Skin of body (tissue), 2 donors: Measurements from ENCODE around the gene KRT32. TPM values are rescaled to one million over a fixed set of nuclear protein-coding genes. Genes with fewer than 3 reads are reported as not detected.

Experiments
- DNase-seq: peaks from one replicate; lab custom pipeline; 2025; lab: John Stamatoyannopoulos, UW
- total RNA-seq: library from RNA; depleted of rRNA; stranded (reverse); fragments of >200 nt; gene quantifications from one replicate; pipeline ENCODE4 v1.2.3, GENCODE V29; 2014

Gene KRT32
- total RNA-seq, 1 donor from 2014 or later = 28.0 TPM

DNA sequence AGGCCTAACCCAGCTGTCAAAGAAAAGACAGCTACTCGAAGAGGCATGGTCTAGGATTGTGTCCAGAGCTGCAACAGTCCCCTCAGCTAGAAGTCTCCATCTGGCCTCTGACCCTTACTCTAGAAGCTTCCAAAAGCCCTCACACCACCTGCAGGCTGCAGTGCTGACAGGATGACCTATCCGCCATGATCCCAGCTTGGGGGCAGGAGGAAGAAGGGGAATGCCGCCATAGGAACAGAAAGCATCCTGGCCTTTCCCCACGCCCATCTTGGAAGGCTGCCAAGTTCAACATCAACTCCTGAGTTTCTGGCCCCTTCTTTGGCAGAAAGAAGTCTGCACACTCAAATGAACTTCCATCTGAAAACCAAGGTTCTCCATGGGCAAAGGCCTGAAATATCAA, 25.6 kb upstream of the KRT32 start:
- no peak for DNase-seq

DNA sequence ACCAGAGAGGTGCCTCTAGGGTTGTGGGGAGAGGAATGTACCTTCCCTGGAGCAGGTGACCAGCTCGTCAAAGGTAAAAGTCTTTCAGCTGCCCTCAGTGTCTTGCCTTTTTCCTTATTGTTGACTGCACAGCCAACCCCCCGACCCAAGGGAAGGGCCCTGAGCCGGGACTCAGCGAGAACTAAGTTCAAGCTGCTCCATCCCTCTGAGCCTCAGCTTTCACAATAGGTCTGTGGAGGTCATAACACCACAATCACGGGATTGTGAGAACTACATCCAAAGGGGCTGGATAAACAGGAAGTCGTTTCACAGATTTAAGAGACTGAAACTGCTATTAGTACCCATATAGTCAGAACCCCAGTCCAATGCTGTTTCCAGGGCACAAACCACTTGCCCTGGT, 25.2 kb upstream of the KRT32 start:
- DNase-seq = no peak

DNA sequence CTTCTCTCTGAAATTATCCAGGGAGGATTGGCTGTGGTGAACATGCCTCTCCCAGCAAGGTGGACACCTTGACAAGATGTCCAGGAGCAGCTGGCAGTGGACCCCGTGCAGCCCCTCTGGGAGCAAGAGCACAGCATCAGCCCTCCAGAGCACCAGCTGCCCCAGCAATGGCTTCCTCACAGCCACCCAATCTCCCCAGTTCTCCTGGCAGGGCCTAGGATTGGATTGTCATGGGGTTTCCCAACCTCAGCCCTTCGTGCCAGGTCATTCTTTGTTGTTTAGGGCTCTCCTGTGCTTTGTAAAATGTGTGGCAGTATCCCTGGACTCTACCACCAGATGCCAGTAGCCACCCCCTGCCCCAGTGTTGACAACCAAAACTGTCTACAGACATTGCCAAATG, 24.3 kb upstream of the KRT32 start:
- no peak for DNase-seq

DNA sequence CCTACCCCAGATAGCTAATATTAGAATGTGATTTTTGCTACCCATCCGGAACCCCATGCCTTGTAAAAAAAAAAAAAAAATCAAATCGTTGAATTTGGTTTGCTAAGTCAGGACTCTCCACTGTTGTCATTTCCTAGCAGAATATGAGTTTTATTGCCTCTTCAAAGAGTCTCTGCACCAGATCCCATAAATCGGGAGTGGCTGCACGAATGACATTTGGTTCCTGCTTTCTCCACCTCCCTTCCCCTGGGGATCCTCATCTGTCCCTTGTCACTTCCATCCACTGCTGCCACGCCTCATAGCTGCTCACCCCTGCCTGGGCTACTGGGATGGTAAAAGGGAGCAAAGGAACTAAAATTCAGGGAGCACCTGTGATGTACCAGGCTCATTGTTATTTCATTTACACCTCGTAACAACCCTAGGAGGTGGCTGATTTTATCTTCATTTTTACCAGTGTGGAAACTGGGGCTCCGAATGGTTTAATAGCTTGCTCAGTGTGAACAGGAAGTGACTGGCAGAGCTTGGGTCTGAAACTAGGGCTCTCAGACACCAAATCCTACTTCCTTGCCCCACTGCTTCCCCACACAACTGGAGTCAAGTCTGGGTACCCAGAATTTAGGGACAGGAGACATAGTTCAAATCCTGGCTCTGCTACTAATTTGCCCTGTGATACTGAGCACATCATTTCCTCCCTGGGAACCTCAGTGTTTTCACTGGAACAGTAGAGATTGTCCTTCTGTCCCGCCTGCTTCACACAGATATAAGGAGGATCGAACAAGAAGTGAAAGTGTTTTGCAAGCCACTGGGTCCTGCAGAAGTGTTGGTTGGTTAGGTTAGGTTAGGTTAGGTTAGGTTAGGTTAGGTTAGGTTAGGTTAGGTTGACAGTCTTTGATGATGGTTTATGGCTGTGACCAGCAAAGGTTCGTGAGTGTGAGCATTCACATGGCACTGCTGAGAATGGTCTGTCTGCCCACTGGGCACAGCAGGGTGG, 23.1 kb upstream of the KRT32 start:
- DNase-seq = no peak

DNA sequence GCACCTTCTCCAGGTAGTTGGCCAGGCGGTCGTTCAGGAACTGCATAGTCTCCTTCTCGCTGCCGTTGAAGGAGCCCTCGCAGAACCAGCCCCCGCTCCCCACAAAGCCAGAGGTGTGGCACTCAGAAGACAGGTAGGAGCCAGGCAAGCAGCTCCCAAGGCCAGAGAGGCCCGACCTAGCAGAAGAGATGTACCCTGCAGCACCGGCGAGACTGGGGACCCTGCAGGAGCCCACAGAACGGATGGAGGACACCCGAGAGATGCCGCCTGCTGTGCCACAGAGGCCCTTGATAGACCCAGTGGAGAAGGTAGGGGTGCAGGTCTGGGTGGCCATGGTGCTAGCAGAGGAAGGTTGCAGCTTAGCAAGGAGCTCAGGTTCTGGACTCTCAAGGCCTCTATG, 22.3 kb upstream of the KRT32 start, which contains the start of gene KRT36:
Gene KRT36, minus strand, starts transcription at position 380 of the 400 bp plus-strand sequence. Its CDS starts 46 bp downstream, at position 334.
- DNase-seq = no peak

DNA sequence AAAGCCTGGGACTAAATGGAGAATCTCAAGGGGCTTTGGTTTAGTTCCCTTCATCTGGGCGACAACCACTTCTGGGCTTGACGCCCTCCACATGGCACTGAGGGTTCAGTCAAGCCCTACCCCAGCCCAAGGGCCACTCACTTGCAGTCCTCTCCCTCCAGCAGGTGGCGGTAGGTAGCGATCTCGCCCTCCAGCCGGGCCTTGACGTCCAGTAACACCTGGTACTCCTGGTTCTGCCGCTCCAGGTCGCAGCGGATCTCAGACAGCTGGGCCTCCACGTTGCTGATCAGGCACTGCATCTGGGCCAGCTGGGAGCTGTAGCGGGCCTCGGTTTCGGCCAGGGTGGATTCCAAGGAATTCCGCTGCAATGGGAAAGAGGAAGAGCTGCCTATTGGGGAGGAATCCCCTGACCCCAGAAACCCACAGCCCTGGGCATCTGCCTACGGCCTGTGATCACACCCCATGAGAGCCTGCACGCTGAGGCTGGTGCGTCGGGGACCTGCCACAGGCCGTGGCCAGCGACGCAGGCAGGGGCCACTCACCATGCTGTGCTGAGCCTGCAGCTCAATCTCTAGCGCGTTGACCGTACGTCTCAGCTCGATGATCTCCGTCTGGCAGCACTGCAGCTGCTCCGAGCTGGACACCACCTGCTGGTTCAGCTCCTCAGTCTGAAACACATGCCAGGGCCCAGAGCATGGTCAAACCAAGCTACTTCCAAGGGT, 19.8 kb upstream of the KRT32 start:
- no peak for DNase-seq

DNA sequence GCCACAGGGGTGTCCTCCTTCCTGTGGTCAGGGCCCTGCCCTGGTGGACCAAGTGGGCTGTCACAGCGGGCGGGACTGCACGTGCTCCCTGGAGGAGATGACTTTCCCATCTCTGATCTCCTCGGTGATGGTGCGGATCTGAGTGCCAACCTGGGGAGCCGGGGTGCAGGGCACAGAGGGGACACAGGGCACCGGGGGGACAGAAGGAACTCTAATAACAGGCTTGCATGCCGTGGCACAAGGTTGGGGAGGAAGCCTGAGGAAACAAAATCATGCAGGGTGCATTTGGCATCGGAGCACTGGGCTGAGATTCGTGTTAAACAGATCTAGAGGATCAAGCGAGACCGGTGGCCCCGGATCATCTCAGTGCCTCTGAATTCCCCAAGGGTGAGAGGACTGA, 19.1 kb upstream of the KRT32 start:
- no peak for DNase-seq

DNA sequence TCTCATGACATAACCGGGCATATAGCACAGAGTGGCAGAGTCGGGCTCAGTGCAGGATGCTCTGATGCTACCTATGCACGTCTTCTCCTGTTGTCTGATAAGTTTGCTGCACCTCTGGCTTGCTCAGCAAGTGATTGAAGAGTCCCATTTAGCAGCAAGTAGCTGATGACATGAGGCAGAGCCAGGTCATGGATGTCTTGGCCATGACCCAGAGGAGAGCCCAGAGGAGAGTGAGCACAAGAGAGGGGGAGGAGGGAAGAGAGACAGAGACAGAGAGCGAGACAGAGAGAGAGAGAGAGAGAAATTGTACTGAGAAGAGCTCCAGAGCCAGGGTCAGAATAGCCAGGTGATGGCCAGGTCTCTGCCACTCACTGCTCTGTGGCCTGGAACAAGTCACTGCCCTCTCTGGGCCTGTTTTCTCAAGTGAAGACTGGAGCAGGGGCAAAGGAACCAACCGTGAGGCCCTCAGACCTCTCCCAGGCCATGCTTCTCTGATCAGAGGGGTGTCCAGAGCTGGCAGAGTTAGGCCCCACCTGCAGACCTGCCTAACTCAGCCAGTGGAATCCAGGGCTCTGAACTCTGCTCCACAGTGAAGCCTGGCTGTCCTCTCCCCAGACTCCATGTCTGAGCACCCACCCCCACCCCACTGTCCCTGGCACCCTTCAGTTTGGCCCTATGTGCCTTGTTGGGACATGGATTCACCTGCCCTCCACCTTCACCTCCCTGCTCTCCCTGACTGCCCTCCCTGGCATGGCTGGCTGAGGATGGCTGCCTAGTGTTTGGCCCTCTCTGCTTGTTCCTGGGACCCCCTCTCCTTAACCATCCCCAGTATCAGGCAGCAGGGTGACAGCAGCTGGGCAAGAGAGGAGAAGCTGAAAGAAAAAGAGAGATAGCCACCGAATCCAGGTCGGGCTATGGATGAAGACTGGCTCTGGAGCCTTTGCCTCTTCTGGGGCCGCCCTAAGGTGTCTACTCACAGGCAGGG, 18.0 kb upstream of the KRT32 start:
- no peak for DNase-seq

DNA sequence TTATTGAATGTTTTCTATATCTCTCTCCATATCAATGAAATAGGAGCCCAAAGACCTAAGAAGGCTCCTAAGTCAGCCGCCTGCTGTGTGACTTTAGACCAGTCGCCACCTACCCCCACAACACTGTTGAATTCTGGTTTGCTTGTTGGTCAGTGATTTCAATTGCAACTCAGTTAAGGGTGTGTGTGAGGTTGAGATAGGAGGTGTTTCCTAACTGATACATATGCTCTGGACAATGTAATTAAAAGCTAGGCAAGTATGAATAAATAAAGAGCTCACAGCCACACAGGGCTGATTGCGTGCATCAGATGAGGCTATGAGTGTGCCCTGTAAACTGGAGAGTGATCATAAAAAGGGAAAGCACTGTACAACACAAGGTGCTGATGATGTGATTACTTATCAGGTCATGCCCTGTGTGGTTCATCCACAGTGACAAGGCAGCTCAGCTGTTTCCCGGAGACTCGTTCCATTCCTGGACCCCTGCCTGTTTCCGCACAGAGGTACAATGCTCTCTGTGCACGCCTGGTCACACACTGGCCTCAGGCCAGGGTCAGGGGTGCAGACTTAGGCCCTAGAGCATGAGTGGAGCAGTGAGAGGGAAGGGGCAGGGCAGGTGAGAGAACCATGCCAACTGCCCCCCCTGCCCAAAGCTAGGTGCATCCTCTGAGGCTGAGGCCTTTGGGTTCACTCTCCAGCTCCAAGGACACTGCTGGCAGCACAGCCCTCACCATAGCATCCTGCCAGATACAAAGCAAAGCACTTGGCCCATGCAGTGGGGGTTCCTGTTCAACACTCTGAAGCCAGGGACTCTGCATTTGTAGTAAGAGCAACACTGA, 17.0 kb upstream of the KRT32 start:
- DNase-seq = no peak

DNA sequence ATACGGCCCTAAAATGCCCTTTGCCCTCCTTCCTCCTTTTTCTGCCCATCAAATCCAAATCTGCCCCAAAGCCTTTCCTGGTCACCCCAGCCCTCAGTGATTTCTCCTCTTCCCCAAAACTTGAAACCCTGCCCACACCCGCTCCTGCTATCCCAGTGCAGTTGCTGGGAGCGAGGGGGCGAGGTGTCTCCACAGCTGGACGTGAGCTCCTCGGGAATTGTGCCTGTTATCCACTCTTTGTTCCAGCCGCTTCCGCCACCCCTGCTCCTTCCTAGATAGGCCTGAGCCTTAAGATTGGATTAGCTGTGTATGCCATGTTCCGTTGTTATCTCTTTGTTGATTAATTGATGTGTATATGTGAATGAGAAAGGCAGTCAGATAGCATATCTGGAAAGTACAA, 16.3 kb upstream of the KRT32 start:
- no peak for DNase-seq

DNA sequence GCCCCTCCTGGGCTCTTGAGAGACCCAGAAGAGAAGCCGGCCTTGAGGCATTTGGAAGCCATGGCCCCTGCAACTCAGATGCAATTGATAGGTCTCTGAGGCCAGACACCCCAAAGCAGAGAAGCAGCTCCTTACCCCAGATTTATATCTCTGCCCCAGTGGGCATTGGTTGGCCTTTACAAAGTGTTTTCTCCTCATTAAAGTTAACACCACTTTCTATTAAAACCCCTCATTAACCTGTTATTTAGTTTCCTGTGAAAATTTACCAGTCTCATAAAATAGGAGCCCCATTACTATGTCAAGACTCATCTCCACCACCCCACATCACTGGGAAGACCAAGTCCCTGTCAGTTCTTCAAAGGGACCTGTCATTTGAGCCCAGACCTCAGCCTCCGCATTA, 13.8 kb upstream of the KRT32 start, which contains the start of gene KRT35:
Gene KRT35, minus strand, starts transcription at position 116 of the 400 bp plus-strand sequence. Its CDS starts 54 bp downstream, at position 62.
- DNase-seq = no peak

DNA sequence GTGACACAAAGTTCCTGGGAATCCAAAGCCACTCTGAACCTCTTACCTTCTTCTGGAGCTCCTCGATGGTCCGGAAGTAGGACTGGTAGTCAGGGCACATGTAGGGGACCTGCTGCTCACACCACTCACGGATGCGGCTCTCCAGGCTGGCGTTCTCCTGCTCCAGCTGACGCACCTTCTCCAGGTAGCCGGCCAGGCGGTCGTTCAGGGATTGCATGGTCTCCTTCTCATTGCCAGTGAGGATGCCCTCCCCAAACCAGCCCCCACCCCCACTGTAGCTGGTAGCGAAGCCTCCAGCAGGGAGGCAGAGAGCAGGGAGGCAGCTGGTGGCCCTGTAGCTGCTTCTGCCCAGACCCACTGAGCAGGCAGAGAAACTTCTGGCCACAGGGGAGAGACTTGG, 13.4 kb upstream of the KRT32 start:
- DNase-seq = no peak

DNA sequence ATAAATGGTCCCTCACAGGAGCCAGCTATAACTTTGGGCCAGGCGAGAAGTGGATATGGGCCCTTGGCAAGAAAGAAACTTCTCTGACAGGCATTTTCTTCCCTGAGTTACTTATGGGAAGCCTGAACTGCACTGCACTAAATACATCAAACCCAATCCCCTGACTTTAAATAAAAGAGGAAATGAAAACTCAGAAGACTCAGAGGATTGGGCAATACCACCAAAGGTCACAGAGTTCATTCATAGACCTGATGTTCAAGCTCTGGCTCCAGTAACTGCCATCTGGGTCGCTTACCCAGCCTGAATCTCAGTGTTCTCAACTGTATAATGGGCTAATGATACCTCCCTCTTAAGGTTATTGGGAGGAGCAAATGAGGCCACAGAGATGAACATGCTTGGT, 12.9 kb upstream of the KRT32 start:
- DNase-seq = no peak

DNA sequence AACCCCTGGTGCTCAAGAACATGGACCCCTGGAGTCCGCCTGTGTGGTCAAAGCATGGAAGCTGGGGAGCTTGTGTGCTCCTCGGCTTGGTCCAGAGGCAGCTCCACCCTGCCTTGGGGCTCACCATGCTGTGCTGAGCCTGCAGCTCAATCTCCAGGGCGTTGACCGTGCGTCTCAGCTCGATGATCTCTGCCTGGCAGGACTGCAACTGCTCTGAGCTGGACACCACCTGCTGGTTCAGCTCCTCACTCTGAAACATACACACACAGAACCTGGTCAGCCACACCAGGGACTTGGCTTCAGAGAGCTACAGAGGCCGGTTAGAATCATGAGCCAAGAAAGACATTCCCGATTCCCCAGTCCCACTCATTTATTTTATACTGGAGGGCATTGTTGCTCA, 11.1 kb upstream of the KRT32 start:
- no peak for DNase-seq

DNA sequence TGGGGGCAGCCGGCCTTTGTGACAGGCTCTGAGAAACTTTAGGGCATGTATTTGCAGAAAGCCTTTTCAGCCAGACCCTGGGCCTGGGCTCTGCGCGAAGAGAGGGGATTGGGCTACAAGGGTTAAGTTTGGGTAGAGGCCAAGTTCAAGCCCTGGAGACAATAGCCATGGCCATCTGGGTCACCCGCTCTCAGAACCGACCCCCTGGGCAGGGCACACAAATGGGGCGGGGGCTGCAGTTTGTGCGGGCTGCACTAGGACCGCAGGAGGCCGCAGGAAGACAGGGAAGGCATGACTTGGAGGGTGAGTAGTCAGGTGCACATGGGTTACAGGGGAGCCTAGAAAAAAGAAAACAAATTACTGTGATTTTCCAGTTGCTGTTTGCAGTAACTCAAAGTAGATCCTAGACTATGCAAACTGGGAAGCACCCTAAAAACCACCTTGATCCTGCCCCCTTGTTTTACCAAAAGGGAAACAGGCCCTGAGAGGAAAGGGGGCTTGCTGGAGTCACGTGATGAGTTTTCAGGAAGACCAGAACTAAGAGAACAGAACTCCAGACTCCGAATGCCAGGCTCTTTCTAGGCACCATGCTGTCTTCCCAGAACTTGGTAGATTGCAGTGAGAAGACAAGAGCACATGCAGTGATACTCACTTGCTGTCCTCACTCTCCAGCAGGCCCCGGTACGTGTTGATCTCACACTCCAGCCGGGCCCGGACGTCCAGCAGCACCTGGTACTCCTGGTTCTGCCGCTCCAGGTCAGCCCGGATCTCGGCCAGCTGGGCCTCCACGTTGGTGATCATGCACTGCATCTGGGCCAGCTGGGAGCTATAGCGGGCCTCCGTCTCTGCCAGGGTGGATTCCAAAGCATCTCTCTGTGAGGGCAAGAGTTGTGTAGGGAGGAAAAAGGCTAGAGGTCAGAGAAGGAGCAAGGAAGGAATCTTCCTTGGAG, 10.0 kb upstream of the KRT32 start:
- no peak for DNase-seq

DNA sequence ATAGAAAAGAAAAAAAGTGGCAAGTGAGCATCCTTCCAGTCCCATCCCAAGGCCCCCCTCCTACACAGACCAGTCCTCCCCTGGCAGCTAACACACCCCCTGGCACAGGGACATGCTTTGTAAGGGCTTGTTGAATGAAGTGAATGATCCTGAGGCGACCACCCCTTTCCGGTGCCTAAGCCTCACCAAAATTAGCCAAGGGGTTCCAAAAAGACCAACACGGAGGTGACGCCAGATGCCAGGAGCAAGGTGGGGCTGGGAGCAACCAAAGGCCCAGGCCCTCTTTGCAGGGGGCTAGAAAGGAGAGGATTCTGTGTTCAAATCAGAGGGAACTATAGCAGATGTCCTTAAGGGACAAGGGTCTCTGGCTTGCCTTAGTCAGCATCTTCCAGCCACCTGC, 8.2 kb upstream of the KRT32 start:
- DNase-seq = no peak

DNA sequence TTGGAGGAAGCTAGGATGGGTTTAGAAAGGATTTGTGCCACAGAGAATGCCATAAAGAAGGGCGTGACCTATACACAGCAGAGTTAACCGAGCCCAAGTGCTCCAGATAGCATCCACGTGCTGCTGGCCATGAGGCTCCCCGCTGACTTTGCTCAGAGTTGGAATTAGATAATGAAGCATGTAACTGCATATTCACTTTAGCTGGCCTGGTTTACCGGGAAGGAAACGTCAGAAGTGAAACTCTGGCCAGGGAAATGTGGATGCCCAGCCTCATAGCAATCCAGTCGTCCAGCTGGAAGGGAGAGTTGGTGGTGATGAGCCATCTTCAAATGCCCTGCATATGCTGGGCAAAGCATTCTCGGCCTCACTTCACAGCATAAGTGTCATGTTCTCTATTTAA, 7.7 kb upstream of the KRT32 start:
- no peak for DNase-seq

DNA sequence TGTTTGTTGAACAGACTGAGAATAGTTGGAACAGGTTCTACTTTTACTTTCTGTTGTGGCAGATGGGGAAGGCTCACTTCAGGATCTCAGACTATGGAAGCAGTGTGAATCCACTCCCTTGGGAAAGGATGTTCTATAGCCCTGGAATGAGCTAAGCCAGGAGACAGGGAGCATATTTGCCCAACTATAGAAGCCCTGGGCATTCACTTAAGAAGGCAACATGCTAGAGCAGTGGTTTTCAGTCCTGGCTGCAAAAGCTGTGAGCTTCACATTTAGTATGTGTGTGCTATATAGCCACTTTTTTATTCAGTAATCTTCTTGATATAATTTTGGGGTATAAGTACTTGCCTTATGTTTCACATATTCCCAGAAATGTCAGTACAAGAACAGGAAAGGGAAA, 1.2 kb upstream of the KRT32 start:
- DNase-seq = no peak

DNA sequence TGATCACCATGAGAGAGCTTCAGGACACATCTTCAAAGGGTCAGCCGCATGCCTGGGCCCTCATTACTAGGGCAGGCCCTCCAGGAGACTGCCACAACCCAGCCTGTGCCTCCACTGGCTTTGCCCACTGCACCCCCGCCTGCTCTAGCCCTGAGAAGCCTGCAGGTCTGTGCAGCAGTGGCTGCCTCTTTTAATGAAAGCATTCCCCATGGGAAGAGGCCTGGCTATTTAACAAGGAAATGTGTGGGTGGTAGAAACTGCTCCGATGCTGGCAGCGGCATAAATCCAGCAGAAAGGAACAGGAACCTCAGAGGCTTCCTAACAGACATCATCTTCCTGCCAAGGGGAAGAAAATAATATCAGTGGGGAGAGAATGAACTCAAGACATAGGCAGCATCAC, 375 bp upstream of the KRT32 start:
- no peak for DNase-seq
